Hepatic stellate cell (primary cell): Measurements from ENCODE around the gene GSTO1.

Experiments
- DNase-seq: peaks from one replicate; pipeline ENCODE4 v3.0.0; 2011; ENCODE audit warnings: low spot score

The GSTO1 gene

DNA sequence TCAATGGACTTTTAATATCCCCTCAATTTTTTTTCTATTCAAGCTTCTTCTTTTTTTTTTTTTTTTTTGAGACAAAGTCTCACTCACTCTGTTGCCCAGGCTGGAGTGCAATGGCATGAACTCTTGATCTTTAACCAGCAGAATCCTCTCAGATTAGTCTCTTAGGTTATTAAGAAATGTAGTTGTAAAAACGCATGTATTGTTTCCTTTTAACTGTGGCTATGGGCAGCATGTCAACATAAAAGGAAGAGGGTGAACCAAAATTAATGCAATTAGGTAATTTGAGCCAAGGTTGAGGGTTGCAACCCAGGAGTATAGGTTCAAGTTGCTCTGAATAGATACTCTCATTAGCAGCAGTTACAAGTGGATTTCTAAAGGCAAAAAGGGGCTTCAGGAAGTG, 4.3 kb upstream of the GSTO1 start:
- DNase-seq: no peak

DNA sequence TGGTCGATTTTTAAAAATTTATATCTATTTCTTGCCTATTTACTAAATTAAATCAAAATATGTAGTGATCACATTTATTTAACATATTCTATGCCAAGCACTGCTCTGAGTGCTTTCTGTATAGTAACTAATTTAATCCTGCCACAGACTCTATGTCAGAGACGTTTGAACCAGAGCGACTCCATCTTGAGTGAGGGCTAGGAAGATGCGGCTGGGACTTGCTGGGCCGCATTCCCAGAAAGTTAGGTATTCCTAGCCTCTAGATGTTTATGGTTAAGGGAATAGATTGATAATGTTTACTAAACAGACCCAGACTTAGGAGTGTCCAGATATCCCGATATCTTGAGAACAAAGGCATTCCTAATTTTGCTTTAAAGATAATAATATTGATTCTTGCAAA, 3.2 kb upstream of the GSTO1 start:
- DNase-seq: no peak

DNA sequence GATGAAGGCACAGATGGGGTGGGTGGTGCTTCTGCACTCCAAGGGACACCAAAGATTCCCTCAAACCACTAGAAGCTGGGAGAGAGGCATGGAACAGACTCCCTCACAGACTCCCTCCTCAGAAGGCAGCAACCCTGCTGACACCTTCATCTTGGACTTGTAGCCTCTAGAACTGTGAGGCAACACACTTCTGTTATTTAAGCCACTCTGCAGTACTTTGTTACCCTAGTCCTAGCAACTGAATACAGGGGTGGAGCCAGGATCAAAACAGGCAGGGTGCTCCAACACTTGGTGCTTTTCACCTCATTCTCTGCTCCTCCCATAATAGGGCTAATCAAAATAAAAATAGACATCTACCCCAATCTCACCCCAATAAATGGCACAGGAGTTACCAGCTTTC, 2.3 kb upstream of the GSTO1 start:
- DNase-seq: no peak

DNA sequence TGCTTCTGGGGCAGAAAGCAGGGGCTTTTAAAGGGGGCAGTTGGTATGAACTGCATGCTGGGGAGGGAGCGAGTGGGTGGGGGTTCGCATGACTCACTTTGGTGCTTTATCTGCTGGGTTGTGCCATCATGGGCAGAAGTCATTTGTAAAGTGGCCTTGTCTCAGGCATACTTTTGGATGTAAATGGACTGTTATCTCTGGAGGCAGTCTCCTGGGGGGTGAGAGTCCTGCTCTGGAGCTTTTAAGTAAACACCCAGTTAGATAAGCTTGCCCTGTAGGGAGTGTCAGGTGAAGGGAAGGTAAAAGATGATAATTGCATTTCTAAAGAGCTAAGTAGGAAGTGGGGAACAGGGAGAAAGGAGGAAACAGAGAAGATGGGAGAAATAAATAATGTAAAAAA, 1.6 kb upstream of the GSTO1 start:
- no peak for DNase-seq

DNA sequence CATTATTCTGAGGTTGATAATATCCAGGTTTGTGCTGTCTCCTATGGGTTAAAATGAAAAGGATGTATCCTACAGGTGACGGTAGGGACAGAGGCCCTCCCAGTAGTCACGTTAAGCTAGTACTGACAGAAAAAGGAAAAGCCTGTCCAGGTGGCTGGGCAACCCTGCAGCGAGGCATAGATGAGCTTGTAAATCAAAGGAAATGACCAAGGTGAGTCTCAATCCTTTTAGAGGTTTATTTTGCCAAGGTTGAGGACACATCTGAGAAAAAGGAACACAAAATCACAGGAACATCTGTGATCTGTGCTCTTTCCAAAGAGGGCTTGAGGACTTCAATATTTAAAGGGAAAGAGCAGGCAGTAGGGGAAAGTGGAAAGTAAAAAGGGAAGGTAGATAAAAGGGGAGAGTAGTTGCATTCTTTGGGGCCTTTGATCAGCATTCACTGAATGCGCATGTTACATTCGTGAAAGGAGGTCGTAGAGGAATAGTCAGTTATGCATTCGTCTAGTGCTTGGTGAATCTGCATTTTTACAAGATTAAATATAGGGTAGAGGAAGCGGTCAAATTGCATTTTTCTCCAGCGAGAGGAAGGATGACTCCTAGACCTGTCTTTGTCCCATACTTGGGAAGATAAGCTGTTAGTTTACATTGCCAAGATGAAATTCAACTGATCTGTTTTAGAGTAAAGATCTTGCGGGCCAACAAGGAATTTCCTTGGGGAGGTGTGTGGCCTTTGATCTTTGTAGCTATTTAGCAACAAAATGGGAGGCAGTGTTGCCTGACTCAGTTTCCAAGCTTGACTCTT, 884 bp upstream of the GSTO1 start:
- no peak for DNase-seq

DNA sequence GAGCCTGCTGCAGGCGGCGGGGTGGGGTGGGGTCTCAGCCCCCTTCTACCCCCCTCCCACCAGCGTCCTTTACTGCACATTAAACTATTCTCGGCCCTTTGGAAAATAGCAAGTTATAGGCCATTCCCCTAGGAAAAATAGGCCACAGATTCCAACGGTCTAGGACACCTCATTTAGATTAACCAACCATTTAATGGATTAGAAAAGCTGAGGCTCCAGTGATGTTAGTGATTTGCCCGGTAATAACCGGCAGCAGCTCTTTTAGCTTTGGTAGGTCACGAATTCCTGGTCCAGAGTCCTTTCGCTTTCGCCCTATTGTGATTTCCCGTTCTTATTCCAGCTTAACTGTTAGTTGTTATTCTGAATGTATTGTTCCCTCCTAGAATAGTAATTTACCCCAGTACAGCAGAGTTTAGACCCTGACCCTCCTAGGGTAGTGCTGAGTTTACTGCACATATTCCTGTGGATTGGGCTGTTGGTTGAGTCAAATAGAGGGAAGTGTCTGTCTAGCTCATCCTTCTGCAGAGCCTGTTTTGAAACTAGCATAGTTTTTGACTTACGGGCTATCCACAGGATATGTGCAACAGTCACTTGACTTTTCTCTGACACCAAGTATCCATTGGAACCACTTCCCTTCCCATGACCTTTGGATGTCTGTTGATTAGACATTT, 754 bp downstream of the GSTO1 start:
- peak; percentile 71 for DNase-seq

DNA sequence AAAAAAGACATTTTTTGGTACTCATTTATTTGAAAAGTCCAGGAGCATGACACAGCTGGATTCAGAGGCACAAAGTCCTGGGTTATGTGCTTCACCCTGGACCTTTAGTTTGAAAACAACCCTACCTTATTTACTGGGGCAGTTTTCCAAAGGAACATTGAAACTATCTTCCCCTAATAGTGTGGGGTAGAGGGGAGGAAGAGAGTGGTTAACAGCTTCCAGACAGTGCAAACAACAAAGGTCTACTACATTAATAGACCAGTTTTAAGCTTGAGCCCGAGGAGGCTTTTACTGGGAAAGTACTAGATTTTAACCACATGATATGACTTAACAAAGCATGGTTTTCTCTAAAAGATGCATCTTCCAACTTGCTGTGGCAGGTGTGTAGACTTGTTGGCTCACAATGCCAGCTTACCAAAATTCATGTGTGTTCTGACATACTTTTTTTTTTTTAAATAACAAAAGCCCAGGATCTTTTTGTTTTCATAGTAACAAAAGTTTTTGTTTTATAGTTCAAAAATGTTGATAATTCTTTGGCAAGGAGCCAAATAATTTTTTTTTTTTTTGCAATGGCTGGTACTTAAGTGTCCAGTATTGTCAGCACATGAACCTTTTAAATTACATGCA, 1.8 kb downstream of the GSTO1 start:
- no peak for DNase-seq

DNA sequence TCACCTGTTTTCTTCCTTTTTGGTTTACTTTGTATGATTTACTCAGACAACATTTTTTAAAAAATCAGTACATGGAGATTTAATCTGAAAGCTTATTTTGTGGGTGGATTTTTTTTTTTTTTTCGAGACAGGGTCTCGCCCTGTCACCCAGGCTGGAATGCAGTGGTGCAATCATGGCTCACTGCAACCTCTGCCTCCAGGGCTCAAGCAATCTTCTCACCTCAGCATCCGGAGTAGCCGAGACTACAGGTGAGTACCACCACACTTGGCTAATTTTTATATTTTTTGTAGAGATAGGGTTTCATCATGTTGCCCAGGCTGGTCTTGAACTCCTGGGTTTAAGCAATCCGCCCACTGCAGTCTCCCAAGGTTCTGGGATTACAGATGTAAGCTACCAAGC, 2.5 kb downstream of the GSTO1 start:
- DNase-seq: no peak

DNA sequence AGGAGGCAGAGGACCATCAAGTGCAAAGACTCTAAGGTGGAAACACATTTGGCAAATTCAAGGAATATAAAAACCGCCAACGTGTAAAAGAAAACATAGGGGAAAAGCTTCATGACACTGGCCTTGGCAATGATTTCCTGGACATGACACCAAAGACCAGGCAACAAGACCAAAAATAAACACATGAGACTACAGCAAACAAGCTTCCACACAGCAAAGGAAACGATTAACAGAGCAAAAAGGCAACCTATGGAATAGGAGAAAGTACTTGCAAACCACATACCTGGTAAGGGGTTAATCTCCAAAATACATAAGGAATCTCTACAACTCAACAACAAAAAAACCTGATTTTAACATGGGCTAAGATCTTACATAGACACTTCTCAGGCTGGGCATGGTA, 3.5 kb downstream of the GSTO1 start:
- DNase-seq: no peak

DNA sequence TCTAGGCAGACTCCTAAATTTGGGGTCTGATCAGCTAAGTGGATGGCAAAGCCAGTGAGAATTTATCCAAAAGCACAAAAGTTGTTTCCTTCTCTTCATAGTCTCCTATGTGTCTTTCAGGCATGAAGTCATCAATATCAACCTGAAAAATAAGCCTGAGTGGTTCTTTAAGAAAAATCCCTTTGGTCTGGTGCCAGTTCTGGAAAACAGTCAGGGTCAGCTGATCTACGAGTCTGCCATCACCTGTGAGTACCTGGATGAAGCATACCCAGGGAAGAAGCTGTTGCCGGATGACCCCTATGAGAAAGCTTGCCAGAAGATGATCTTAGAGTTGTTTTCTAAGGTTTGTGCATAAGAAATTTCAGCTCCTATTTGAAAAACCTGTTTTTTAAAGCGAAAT, 4.8 kb downstream of the GSTO1 start:
- no peak for DNase-seq

DNA sequence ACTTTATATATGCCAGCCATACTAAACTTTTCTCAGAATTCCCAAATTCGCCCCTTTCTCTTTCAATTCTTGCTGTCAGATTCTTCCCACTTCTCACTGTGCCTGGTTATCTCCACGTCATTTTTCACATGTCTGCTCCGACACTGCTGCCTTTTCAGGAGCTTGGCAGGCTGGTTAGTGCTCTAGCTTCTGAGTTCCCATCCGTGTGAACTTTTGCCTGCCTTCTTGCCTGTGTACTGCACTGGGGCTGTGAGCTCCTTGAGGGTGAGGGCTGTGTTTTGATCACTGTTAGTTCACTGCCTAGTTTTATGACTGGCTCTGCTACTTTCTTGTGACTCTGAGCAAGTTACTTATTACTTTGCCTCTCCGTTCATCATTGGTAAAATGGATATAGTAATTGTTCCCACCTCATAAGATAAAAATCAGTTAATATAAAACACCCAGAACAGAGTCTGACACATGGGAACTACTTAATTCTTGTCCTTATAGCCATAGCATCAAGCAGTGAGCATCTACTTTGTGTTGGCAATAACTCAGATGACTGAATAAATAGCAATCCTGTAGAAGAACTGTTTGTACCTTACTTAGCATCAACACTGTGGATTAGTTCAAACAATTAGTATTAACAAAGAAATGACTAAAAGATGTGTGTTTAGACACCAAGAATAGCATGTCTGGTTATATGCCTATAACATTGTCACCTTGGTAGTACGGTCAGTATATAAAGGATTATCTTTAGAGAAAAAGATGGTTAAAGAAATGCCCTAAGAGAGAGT, 5.5 kb downstream of the GSTO1 start:
- no peak for DNase-seq

DNA sequence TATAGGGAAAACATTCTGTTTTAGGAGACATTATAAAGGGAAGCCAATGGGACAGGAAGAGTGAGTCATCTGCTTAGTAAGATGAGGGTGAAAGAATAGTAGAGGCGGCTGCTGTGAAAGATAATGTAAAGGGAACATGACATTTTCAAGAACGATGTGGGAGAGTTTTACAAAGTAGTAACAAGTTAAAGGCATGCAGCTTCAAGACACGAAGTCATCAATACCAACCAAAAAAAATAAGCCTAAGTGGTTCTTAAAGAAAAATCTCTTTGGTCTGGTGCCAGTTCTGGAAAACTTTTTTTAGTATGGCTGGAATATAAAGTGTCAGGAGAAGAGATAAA, 6.1 kb downstream of the GSTO1 start:
- DNase-seq: peak; percentile 52

DNA sequence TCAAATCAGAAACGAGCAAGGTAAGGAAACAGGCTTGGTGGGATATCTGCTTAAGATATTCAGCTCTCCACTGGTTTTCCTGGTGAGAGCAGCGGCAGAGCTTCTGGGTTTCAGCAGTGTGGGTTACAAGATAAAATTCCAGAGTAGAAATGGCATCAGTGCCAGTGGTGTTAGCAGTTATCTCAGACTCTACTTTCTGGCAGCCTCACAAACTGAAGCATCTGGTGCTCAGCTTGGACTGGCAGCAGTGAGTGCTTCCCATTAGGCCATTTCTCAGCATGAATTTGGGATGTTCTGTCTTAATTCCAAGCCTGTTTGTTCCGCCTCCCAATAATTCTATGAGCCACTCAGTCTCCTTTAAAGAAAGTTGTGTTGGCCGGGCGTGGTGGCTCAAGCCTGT, 7.4 kb downstream of the GSTO1 start:
- no peak for DNase-seq

DNA sequence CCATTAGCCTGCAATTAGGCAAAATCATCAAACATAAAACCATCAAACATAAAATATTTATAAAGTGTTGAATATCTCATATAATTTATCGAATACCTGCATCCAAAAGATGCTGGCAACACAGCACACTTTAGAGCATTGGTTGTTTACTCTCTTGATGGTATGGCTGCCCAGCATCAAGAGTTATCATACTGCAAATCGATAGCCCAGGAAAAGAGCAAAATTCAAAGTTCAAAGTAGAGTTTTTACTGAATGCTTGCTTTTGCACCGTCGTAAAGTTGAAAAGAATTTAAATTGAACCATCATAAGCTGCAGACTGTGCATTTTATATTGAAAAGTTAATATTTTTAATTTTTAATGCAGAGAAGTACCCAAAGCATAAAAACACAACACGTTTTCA, 10.1 kb downstream of the GSTO1 start:
- no peak for DNase-seq

DNA sequence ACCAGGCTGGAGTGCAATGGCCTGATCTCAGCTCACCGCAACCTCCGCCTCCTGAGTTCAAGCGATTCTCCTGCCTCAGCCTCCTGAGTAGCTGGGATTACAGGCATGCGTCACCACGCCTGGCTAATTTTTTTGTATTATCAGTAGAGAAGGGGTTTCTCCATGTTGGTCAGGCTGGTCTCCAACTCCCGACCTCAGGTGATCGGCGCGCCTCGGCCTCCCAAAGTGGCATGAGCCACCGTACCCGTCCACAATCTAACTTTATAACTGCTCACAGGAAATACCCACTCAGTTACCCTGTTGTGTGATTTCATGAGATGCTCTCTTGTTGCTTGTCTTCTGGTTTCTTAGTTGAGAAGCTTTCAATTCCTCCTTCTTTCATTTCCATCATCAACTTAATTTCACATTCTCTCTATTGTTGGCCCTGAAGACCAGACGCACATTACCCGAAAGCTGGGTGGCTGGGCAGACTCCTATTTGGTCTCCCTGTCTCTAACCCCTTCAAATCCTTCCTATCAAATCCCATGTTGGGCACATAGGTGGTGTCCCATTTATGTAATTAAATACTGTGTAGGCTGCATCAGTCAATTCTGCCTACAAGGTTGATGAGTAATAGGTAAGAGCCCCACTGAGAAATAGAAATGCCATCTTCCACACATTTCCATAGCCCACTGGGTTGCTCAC, 13.2 kb downstream of the GSTO1 start:
- DNase-seq: no peak

DNA sequence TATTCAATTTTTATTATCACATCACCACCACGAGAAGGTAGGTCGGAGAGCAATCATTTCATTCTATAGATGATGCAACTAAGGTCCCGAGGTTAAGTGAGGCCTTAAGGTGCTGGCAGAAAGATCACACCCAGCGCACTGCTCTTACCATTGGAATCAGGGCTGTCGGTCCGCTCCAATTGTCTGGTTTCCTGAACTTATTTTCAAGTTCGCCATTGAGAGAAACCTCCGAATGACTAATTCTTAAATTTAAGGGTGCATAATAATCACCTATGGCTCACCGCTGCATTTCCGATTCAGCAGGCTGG, 13.7 kb downstream of the GSTO1 start:
- DNase-seq: no peak

DNA sequence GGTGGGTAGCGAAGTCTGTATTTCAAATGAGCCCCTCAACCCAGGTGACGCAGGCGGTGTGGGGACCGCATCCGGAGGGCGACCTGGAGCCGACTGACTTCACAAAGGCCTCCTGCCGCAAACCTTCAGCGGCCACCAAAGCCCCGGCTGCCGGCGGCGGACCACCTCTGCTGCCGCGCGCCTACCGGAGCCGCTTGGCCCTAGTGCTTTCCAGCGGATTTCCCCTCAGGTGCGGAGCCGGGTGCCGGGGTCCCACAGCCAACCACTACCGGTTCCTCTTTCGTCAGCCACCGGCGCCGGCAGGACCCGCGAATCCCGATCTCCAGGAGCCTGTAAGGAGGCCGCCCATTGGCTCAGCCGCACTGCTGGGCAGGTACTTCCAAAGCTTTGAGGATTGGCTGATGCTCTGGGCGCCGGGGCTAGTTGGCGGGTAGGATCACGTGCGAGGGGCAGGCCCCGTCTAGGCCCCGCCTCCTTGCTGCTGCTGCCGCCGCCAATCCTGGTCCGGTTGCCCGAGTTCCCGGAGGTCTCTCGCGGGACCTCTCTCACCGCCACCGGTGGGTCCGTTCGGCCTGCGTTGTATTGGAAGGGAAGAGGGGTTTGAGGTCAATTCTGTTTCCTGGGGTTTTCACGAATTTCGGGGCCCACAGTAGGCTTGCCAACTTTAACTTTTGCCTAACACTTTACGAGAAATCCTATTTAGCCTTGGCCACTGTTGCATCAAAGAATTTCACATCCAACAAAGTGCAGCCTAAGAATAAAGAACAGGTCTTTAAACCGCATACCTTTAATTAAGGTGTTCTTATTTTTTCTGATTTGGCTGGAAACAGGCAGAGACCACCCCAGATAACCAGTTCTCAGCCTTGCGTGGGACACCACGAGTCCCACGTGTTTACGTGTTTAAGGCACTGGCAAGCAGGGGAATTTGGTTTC, 14.3 kb downstream of the GSTO1 start, which contains the start of gene GSTO2:
TSS of gene GSTO2 (plus strand) at position 472 of the 933 bp plus-strand sequence. CDS start 5,732 bp downstream, outside the sequence.
- peak; percentile 75 for DNase-seq

DNA sequence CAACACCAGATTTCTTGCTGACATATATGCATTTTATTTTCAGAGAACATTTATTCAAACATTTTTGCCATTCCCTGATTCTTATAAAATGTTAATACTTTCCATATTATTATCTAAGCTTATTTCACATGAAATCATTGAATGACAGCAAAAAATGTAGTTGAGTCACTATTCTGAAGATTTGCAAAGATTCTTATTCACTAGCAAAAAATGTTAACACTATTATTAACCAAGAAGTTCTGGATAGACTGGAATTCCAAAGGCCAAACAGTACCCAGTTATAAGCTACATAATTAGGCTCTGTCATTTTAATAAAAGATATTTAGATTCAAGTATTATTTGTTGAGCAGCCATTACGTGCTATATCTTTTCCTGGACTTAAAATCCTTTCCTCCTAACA, 18.6 kb downstream of the GSTO1 start:
- peak; percentile 71 for DNase-seq

DNA sequence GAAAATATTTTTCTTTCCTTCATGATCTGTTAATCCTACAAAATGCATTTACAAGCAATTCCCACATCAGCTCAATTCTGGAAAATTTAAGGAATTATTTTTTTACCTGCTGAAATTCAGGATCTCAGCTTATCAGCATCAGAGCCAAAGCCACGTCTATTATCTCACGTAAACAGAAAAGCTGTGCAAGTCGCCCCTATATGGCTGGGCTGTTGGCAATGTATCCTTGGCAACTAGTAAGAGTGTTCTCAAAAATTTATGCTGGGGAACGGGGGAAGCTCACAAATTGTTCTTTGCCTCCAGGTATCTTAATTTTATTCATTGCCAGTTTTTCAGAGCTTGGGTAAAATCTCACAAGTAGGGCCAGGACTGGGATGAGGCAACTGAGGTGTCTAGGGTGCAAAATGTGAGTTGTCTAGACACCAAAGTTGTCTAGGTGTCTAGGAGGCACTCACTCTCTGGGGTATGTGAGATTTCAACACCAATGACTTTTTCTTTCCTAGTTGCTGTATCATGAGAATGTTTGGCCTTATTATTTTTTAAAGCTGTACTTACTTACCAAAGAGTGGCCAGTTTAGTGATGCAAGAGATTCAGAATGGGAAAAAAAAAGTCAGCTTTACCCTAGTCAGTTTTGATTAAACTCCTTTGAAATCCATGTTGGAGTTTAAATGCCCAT, 19.3 kb downstream of the GSTO1 start:
- DNase-seq: no peak
